Stimulated activated CD8-positive, alpha-beta memory T cell treated with anti-CD3 and anti-CD28 coated beads, Interleukin-12 subunit alpha, Interleukin-12 subunit beta, amount 100 ng/mL, for 24 hours (primary cell): ENCODE results near the gene EPS15.
"Not testable (repeated sequence)": the region's sequence is repeated elsewhere in the genome, so short reads cannot be mapped to it uniquely, and the experiment has no call there.

Experiments
- DNase-seq: peaks from one replicate; pipeline ENCODE4 v3.0.0-alpha.2; 2020; ENCODE audit errors: extremely low read depth

Gene EPS15

GRCh38 chr1:51472359-51472758 is 46.7 kb downstream of the EPS15 start:
- DNase-seq: no peak

- DNase-seq: no peak
Observed at GRCh38 chr1:51469518-51469917, 49.5 kb downstream of the EPS15 start.

- DNase-seq: no peak
Observed at GRCh38 chr1:51464828-51465227, 54.2 kb downstream of the EPS15 start.

GRCh38 chr1:51463561-51463960 is 55.5 kb downstream of the EPS15 start:
- no peak for DNase-seq

- DNase-seq: not testable (repeated sequence)
Observed at GRCh38 chr1:51462289-51462688, 56.8 kb downstream of the EPS15 start.

GRCh38 chr1:51454554-51454953 is 64.5 kb downstream of the EPS15 start:
- DNase-seq: no peak

- DNase-seq: no peak
Observed at GRCh38 chr1:51453010-51453409, 66.1 kb downstream of the EPS15 start.

GRCh38 chr1:51448844-51449454 is 70.1 kb downstream of the EPS15 start:
- DNase-seq: not testable (repeated sequence)

GRCh38 chr1:51445351-51446090 is 73.5 kb downstream of the EPS15 start:
- no peak for DNase-seq

GRCh38 chr1:51444534-51445192 is 74.4 kb downstream of the EPS15 start:
- no peak for DNase-seq

- DNase-seq: no peak
Observed at GRCh38 chr1:51444096-51444495, 75.0 kb downstream of the EPS15 start.

- no peak for DNase-seq
Observed at GRCh38 chr1:51443555-51443954, 75.5 kb downstream of the EPS15 start.

- no peak for DNase-seq
Observed at GRCh38 chr1:51442616-51443015, 76.5 kb downstream of the EPS15 start.

GRCh38 chr1:51442198-51442597 is 76.9 kb downstream of the EPS15 start:
- no peak for DNase-seq

GRCh38 chr1:51439895-51440294 is 79.2 kb downstream of the EPS15 start:
- no peak for DNase-seq

GRCh38 chr1:51439053-51439452 is 80.0 kb downstream of the EPS15 start:
- DNase-seq: no peak

- DNase-seq: not testable (repeated sequence)
Observed at GRCh38 chr1:51437391-51437790, 81.7 kb downstream of the EPS15 start.

- no peak for DNase-seq
Observed at GRCh38 chr1:51435878-51436277, 83.2 kb downstream of the EPS15 start.

GRCh38 chr1:51433972-51434510 is 85.0 kb downstream of the EPS15 start:
- DNase-seq: no peak

- no peak for DNase-seq
Observed at GRCh38 chr1:51433269-51433971, 85.6 kb downstream of the EPS15 start.

GRCh38 chr1:51432146-51432545 is 86.9 kb downstream of the EPS15 start:
- no peak for DNase-seq

- DNase-seq: no peak
Observed at GRCh38 chr1:51427438-51427837, 91.6 kb downstream of the EPS15 start.
